Astrocyte (in vitro differentiated cells and primary cell): Measurements from ENCODE around the gene NCLN. TPM values are rescaled to one million over a fixed set of nuclear protein-coding genes. Genes with fewer than 3 reads are reported as not detected.

Experiments
- DNase-seq: peaks from one replicate; pipeline ENCODE4 v3.0.0-alpha.2; 2010; ENCODE audit warnings: low read depth
- FAIRE-seq: peaks from 2 replicates; lab custom pipeline; 2011; peaks lifted over from hg19 to GRCh38; lab: Jason Lieb, UNC
- H2AFZ ChIP-seq: 2 replicates; pipeline ENCODE4 v1.6.0; 2012; ENCODE audit warnings: low read depth, low read length, inconsistent platforms
- H3K27ac ChIP-seq: 2 replicates; pipeline ENCODE4 v1.5.1; 2011; ENCODE audit warnings: low read depth, low read length, inconsistent platforms
- H3K27me3 ChIP-seq: 2 replicates; pipeline ENCODE4 v1.6.0; 2011; ENCODE audit warnings: low read length, inconsistent platforms; ENCODE audit not compliant: insufficient read depth
- H3K36me3 ChIP-seq: 2 replicates; pipeline ENCODE4 v1.5.1; 2011; ENCODE audit warnings: low read length, inconsistent platforms; ENCODE audit not compliant: insufficient read depth
- H3K4me1 ChIP-seq: 2 replicates; pipeline ENCODE4 v1.5.1; 2011; ENCODE audit warnings: low read length, inconsistent platforms; ENCODE audit not compliant: insufficient read depth
- H3K4me2 ChIP-seq: 2 replicates; pipeline ENCODE4 v1.6.0; 2012; ENCODE audit warnings: low read length, inconsistent platforms
- H3K4me3 ChIP-seq: 2 replicates; pipeline ENCODE4 v1.5.1; 2011; ENCODE audit warnings: low read depth, mild to moderate bottlenecking, low read length, inconsistent platforms; ENCODE audit not compliant: insufficient read depth
- H3K79me2 ChIP-seq: 2 replicates; pipeline ENCODE4 v1.6.0; 2012; ENCODE audit warnings: mild to moderate bottlenecking, low read length, inconsistent platforms; ENCODE audit not compliant: insufficient read depth
- H3K9ac ChIP-seq: 2 replicates; pipeline ENCODE4 v1.6.0; 2012; ENCODE audit warnings: mild to moderate bottlenecking, low read length, inconsistent platforms
- H3K9me3 ChIP-seq: 2 replicates; pipeline ENCODE4 v1.5.1; 2012; ENCODE audit warnings: low read depth, mild to moderate bottlenecking, low read length, inconsistent platforms; ENCODE audit not compliant: insufficient read depth
- H4K20me1 ChIP-seq: 2 replicates; pipeline ENCODE4 v1.6.0; 2012; ENCODE audit warnings: low read length, inconsistent platforms; ENCODE audit not compliant: insufficient read depth
- H3K27ac Mint-ChIP-seq: one replicate; pipeline ENCODE4 v1.8.0; 2021; ENCODE audit warnings: mild to moderate bottlenecking, mixed read lengths; ENCODE audit not compliant: unreplicated experiment
- H3K27me3 Mint-ChIP-seq: one replicate; pipeline ENCODE4 v1.8.0; 2021; ENCODE audit warnings: low read depth, mixed read lengths; ENCODE audit not compliant: unreplicated experiment
- H3K36me3 Mint-ChIP-seq: one replicate; pipeline ENCODE4 v1.8.0; 2021; ENCODE audit warnings: low read depth, mixed read lengths; ENCODE audit not compliant: unreplicated experiment
- H3K4me1 Mint-ChIP-seq: one replicate; pipeline ENCODE4 v1.8.0; 2021; ENCODE audit warnings: low read depth, mixed read lengths; ENCODE audit not compliant: unreplicated experiment
- H3K4me3 Mint-ChIP-seq: one replicate; pipeline ENCODE4 v1.8.0; 2021; ENCODE audit warnings: mild to moderate bottlenecking, moderate library complexity, mixed read lengths; ENCODE audit not compliant: unreplicated experiment
- H3K9me3 Mint-ChIP-seq: one replicate; pipeline ENCODE4 v1.8.0; 2021; ENCODE audit warnings: mild to moderate bottlenecking, mixed read lengths; ENCODE audit not compliant: unreplicated experiment
- CTCF ChIP-seq: IDR thresholded peaks from 2 replicates; pipeline ENCODE4 v1.5.1; 2011; ENCODE audit warnings: low read depth, mild to moderate bottlenecking, inconsistent platforms, low read length, moderate library complexity; ENCODE audit not compliant: insufficient read depth
- EZH2 ChIP-seq: IDR thresholded peaks from 2 replicates; pipeline ENCODE4 v1.6.1; 2012; ENCODE audit warnings: mild to moderate bottlenecking, low read length, inconsistent platforms; ENCODE audit not compliant: insufficient read depth
- total RNA-seq: library from RNA; stranded (reverse); gene quantifications from 2 replicates; pipeline ENCODE4 v1.2.1, GENCODE V29; 2021

Gene NCLN
- total RNA-seq, 1 donor from 2014 or later = 95.8 TPM

- Histone ChIP-seq H3K27ac (peak overlapping the region; percentile 62), H3K9me3 (no peaks in the 10 kb centered on the region), H3K4me3 (peak overlapping the region; percentile 74), H3K36me3 (no peaks in the 10 kb centered on the region), H3K9ac (peak overlapping the region; percentile 89), H4K20me1 (peaks cover 38% of the 10 kb centered on the region), H3K79me2 (peaks cover 55% of the 10 kb centered on the region), H3K27me3 (no peaks in the 10 kb centered on the region), H3K4me1 (peaks cover 8% of the 10 kb centered on the region), H3K4me2 (peak overlapping the region; percentile 95), H2AFZ (peak overlapping the region; percentile 89)
- H3K4me1 Mint-ChIP-seq = peaks cover 12% of the 10 kb centered on the region
- peak overlapping the region; percentile 98 for H3K4me3 Mint-ChIP-seq
- peaks cover 2% of the 10 kb centered on the region for H3K36me3 Mint-ChIP-seq
- no peak for FAIRE-seq
- peak overlapping the region; percentile 87 for H3K27ac Mint-ChIP-seq
- TF ChIP-seq CTCF (no peak), EZH2 (no peak)
- peaks cover 1% of the 10 kb centered on the region for H3K9me3 Mint-ChIP-seq
- H3K27me3 Mint-ChIP-seq = no peaks in the 10 kb centered on the region
- DNase-seq = peak; percentile 12
These were observed 494 bp downstream of the NCLN start for GRCh38 chr19:3186160-3186688.

GRCh38 chr19:3186891-3187661, 1.3 kb downstream of the NCLN start:
- Histone ChIP-seq H3K79me2 (peaks cover 62% of the 10 kb centered on the region), H4K20me1 (peaks cover 47% of the 10 kb centered on the region), H3K4me1 (peaks cover 8% of the 10 kb centered on the region), H3K9me3 (no peaks in the 10 kb centered on the region), H3K27ac (peak overlapping the region; percentile 62), H3K4me2 (peak overlapping the region; percentile 95), H2AFZ (no peak overlapping the region), H3K4me3 (peak overlapping the region; percentile 74), H3K9ac (peak overlapping the region; percentile 89), H3K27me3 (no peaks in the 10 kb centered on the region), H3K36me3 (no peaks in the 10 kb centered on the region)
- peaks cover 12% of the 10 kb centered on the region for H3K4me1 Mint-ChIP-seq
- no peaks in the 10 kb centered on the region for H3K27me3 Mint-ChIP-seq
- FAIRE-seq (no peak), DNase-seq (no peak)
- peak overlapping the region; percentile 98 for H3K4me3 Mint-ChIP-seq
- TF ChIP-seq CTCF = no peak
- no peak for TF ChIP-seq EZH2
- H3K36me3 Mint-ChIP-seq = peaks cover 2% of the 10 kb centered on the region
- peaks cover 1% of the 10 kb centered on the region for H3K9me3 Mint-ChIP-seq
- H3K27ac Mint-ChIP-seq = peak overlapping the region; percentile 87
